Heart left ventricle (tissue), 16 donors: Measurements from ENCODE around the gene DBN1. TPM values are rescaled to one million over a fixed set of nuclear protein-coding genes. Genes with fewer than 3 reads are reported as not detected.

ENCODE experiments used
- ATAC-seq, 4 donors: fragments of 200-7000 bp; cut with Tn5 transposase; one replicate each; pipeline ENCODE4 v1.9.1; 2020 to 2022; ENCODE audit warnings: moderate library complexity in 4 of 4, mild to moderate bottlenecking in 3 of 4, moderate number of reproducible peaks in 1 of 4
- DNase-seq, 5 donors: peaks; one replicate each; pipeline ENCODE4 v3.0.0-alpha.2; 2020
- H3K27ac ChIP-seq, 12 donors: fragments of 200-600 bp; sonication (generic) in 4 of 12; one replicate each; pipeline versions ENCODE4 v1.5.0 to v1.8.0; 2016 to 2022; ENCODE audit warnings: mild to moderate bottlenecking in 2 of 12
- H3K27me3 ChIP-seq, 9 donors: fragments of 200-600 bp; sonication (generic) in 2 of 9; one replicate each; pipeline versions ENCODE4 v1.5.1 to v1.8.0; 2016 to 2022; ENCODE audit warnings: mild to moderate bottlenecking in 3 of 9
- H3K36me3 ChIP-seq, 9 donors: fragments of 200-600 bp; sonication (generic) in 2 of 9; one replicate each; pipeline versions ENCODE4 v1.5.0 to v1.8.0; 2018 to 2022; ENCODE audit warnings: mild to moderate bottlenecking in 2 of 9
- H3K4me1 ChIP-seq, 12 donors: fragments of 200-600 bp; sonication (generic) in 4 of 12; one replicate each; pipeline versions ENCODE4 v1.5.0 to v1.8.0; 2016 to 2022; ENCODE audit warnings: mild to moderate bottlenecking in 3 of 12
- H3K4me3 ChIP-seq, 12 donors: fragments of 200-600 bp; sonication (generic) in 4 of 12; one replicate each; pipeline versions ENCODE4 v1.5.0 to v1.8.0; 2017 to 2022; ENCODE audit warnings: mild to moderate bottlenecking in 9 of 12, moderate library complexity in 4 of 12
- H3K9me3 ChIP-seq, 12 donors: fragments of 200-600 bp; sonication (generic) in 4 of 12; one replicate each; pipeline versions ENCODE4 v1.5.0 to v1.8.0; 2016 to 2022; ENCODE audit warnings: mild to moderate bottlenecking in 1 of 12
- POLR2A ChIP-seq, 2 donors: fragments of 450-650 bp; IDR thresholded peaks; one replicate each; pipeline ENCODE4 v1.6.1; 2017; ENCODE audit warnings: antibody characterized with exemption in 2 of 2, mild to moderate bottlenecking in 2 of 2, moderate library complexity in 2 of 2
- WGBS, 4 donors: extraction: QIAGEN DNeasy Blood & Tissue Kit in 2 of 4; methylation state at CpG; one replicate each; pipeline versions ENCODE4 v1.1.5 to v1.1.7; 2013 to 2018; 5-methylcytosine and 5-hydroxymethylcytosine counted together
- intact Hi-C, 10 donors: fragments of 100-400 bp; cut with DNase I; formaldehyde crosslinking; loops; one replicate each; pipeline versions ENCODE4 v1.11.1 to v1.14.2; 2022
- polyA plus RNA-seq, 2 donors: library from polyadenylated mRNA; stranded (reverse); fragments of 200-250 nt; gene quantifications; one replicate each; pipeline ENCODE4 v1.2.3, GENCODE V29; 2013
- total RNA-seq, 9 donors: library from RNA; depleted of rRNA in 2 of 9; stranded (reverse); fragments of >200 nt in 2 of 9; fragmentation: NEBNext Ultra II Directional in 3 of 9; extraction: Animal tissue kit (Norgen Biotek cat#: 25700) in 3 of 9; gene quantifications; one replicate each; pipeline versions ENCODE4 v1.1.0 to v1.2.4, GENCODE V29; 2016 to 2023
- TF ChIP-seq, protein P1 (sequence below), 12 donors: fragments of 200-600 bp; sonication (generic) in 4 of 12; IDR thresholded peaks; one replicate each; pipeline versions ENCODE4 v1.5.0 to v1.8.0; 2018 to 2022; ENCODE audit warnings: antibody characterized with exemption in 12 of 12, mild to moderate bottlenecking in 5 of 12
- donor health status: ischemic (EF 13 %, LVEDD 7.1; RV severe dilation, severe dysfunction).
- donor health status: healthy with polysubstance abuse.
- donor health status: DM: no; HTN: yes; CAD: no.
- donor health status: DM: no; HTN: no; CAD: no.
- donor health status: ischemic (EF 25% LVEDD 6.9; RV normal size, moderate dysfunction).
- donor health status: ischemic (EF 25% LVEDD 5.7; RV mildly dilated, moderate dysfunction).
- donor health status: healthy.
- donor health status: DM: yes; HTN: yes; CAD: no.
- donor health status: ischemic (EF 35%, LVEDD 5.7; RV mildly dilated, moderate dysfunction).
- donor health status: nonischemic (EF 11% LVEDD 7.7; RV severe dilation, severe dysfunction).
- donor health status: DM: yes; HTN: yes; CAD: no.
- donor health status: PGD.
- donor health status: ischemic (EF 29% LVEDD 5.4; RV normal size, mild dysfunction).
- donor health status: nonischemic (EF 23%, LVEDD 6.1; RV moderate dilation, normal function).

The DBN1 gene
- total and polyA plus RNA-seq, 11 donors, result 12.3 to 60.7 (median 23.3) TPM

DNA sequence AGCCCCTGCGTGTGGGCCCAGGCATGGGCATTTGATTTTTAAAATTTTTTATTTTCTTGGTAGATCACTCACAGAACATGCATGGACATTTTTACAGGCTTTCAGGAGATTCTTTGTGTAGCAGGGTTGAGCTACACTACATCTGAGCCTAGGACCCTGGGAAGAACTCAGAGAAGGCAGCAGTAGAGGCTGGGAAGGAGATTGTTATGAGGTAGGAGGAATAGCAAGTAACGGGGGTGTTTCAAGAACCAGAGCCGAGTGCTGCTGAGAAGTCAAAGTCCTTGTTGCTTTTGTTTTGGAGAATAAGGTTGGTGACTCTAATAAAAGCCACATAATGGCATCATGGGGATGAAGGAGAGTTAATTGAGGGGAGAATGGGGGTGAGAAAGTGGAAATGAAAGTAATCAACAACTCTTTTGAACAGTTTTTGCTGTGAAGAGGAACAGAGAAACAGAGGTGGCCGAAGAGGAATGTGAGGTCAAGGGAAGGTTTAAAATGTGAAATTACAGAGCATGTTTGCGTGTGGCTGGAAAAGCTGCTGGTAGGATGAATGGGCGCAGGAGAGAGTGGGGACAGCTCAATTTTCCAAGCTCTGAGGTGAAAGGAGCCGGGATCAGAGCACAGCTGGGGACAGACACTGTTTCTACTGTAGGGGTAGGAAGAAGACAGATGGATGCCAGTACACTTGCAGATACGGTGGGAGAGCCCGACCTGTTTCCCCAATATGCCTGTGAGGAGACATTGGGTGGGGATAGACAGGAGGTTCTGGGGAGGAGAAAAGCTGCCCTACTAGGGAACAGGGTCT is 28.6 kb upstream of the DBN1 start:
- 66 to 81% (median 72%) methylated on average over 9 of the region's 9 CpGs for WGBS, 4 donors
- Histone ChIP-seq H3K4me1 (peaks cover 0 to 35% (median 18%) of the 10 kb centered on the region in 12 donors), H3K4me3 (no peak overlapping the region), H3K36me3 (peaks cover 0 to 20% (median 0%) of the 10 kb centered on the region in 9 donors), H3K9me3 (no peaks in the 10 kb centered on the region), H3K27me3 (no peaks in the 10 kb centered on the region), H3K27ac (no peak overlapping the region)
- intact Hi-C loops, result loop anchor here in 9 of 10 donors (1.0 to 10.0 kb wide), 10 partner anchors 46 to 187 kb away; partner anchors contain the start of genes F12 (in 1 of the 9), MXD3 (in 1 of the 9) and PFN3 (in 1 of the 9)
- DNase-seq (no peak), ATAC-seq (no peak)
- TF ChIP-seq, protein P1, sequence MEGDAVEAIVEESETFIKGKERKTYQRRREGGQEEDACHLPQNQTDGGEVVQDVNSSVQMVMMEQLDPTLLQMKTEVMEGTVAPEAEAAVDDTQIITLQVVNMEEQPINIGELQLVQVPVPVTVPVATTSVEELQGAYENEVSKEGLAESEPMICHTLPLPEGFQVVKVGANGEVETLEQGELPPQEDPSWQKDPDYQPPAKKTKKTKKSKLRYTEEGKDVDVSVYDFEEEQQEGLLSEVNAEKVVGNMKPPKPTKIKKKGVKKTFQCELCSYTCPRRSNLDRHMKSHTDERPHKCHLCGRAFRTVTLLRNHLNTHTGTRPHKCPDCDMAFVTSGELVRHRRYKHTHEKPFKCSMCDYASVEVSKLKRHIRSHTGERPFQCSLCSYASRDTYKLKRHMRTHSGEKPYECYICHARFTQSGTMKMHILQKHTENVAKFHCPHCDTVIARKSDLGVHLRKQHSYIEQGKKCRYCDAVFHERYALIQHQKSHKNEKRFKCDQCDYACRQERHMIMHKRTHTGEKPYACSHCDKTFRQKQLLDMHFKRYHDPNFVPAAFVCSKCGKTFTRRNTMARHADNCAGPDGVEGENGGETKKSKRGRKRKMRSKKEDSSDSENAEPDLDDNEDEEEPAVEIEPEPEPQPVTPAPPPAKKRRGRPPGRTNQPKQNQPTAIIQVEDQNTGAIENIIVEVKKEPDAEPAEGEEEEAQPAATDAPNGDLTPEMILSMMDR (IDR thresholded peaks at IDR 0.05), result no peak
- no peak for TF ChIP-seq POLR2A (IDR thresholded peaks at IDR 0.05)

DNA sequence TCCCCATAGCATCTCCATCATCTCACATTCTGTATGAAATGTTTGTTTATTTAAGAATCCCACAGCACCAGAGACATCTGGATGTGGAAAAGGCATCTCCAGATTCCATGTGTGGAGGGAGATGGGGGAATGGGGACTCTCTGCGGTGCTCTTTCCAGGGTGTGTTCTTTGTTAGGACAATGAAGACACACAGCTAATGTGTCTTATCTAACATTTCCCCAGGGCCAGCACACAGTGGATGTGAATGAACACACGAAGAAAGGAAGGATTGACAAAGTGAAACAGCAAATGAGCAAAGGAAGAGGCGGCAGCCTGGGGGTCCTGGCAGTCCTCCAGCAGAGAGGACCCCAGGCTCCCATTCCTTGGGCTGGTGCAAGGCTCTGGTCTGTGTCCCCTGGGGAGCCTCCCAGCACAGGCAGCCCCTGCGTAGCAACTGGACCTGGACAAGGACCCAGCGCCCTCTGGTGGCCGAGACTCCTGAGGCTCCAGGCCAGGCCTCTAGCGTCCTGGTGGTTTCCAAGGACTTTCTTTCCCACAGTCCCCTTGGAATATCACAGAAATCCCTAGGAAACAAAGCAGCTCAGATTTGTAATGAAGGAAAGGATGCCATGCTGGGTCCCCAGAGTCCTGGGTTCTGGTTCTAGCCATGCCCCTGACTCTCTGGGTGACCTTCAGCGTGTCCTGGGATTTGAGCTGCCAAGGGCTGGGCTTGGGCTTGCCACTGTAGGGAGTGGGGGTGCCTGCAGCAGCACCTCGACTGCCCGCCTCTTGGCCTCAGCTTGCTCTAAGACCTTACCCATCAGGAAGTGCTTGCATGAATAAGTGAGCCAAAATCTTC is 27.5 kb upstream of the DBN1 start:
- DNase-seq, result peak; percentile 91 to 96 (median 94)
- Histone ChIP-seq H3K27ac (peak overlapping the region in 9 of 12 donors; percentile 1 to 53 (median 38)), H3K36me3 (peaks cover 0 to 20% (median 0%) of the 10 kb centered on the region in 9 donors), H3K4me3 (no peak overlapping the region), H3K4me1 (peaks cover 5 to 43% (median 25%) of the 10 kb centered on the region in 12 donors), H3K27me3 (no peaks in the 10 kb centered on the region), H3K9me3 (no peaks in the 10 kb centered on the region)
- WGBS, 4 donors, result 8 to 21% (median 17%) methylated on average over 9 to 10 of the region's 10 CpGs
- ATAC-seq, result peak; percentile 21 to 54 (median 43)
- intact Hi-C loops, result loop anchor here in 9 of 10 donors (1.0 to 10.0 kb wide), 10 partner anchors 45 to 186 kb away; partner anchors contain the start of genes F12 (in 1 of the 9), MXD3 (in 1 of the 9) and PFN3 (in 1 of the 9)
- TF ChIP-seq, protein P1 (IDR thresholded peaks at IDR 0.05), result peak; percentile 92 to 99 (median 96)
- no peak for TF ChIP-seq POLR2A (IDR thresholded peaks at IDR 0.05)

GRCh38 chr5:177499842-177500241 is 26.4 kb upstream of the DBN1 start:
- no peaks in the 10 kb centered on the region for H3K9me3 ChIP-seq
- H3K36me3 ChIP-seq, result peaks cover 0 to 15% (median 0%) of the 10 kb centered on the region in 9 donors
- no peak overlapping the region for H3K4me3 ChIP-seq
- no peak for ATAC-seq
- no peak for DNase-seq
- no peak overlapping the region for H3K27ac ChIP-seq
- no peak for TF ChIP-seq POLR2A (IDR thresholded peaks at IDR 0.05)
- TF ChIP-seq, protein P1 (IDR thresholded peaks at IDR 0.05), result no peak
- WGBS, 4 donors, result 81 to 88% (median 84%) methylated on average over 6 of the region's 6 CpGs
- no peaks in the 10 kb centered on the region for H3K27me3 ChIP-seq
- peaks cover 6 to 54% (median 36%) of the 10 kb centered on the region in 12 donors for H3K4me1 ChIP-seq
- intact Hi-C loops, result loop anchor here in 9 of 10 donors (2.0 to 10.0 kb wide), 8 partner anchors 43 to 185 kb away; partner anchors contain the start of genes F12 (in 1 of the 9), MXD3 (in 1 of the 9) and PFN3 (in 1 of the 9)
